ENCODE results near the gene SENP5. TPM values are rescaled to one million over a fixed set of nuclear protein-coding genes. Genes with fewer than 3 reads are reported as not detected.

SENP5 gene
- total and polyA plus RNA-seq, 2 of the 8 experiments (the other 6 are each of a cell fraction or from before 2014, with no cell fraction given): 6.7 to 27.3 TPM

DNA sequence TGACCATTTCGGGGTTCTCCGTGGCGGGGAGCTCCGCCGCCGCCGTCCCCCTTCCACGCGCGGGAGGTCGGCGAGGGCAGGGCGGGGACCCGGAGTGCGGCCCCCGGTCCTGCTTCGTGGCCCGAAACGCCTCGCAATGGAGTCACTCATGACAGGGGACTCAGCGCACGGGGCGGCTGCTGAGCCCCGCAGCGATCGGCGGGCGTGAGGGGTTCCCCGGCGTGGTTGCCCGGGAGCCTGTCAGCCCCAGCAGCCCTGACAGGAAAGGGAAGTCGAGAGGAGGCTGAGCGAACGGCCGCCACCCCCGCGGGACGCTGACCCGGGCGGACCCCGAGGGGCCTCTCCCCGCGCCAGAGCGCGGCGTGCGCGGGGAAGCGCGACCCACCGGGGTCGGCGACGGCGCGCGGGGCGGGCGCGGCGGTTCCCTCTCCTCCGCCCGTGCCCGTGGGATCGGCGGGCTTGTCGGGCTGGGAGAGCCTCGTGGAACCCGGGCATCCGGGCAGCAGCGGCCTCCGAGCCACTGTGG is 101.5 kb downstream of the SENP5 start (continued):
- TF ChIP-seq, protein P1, sequence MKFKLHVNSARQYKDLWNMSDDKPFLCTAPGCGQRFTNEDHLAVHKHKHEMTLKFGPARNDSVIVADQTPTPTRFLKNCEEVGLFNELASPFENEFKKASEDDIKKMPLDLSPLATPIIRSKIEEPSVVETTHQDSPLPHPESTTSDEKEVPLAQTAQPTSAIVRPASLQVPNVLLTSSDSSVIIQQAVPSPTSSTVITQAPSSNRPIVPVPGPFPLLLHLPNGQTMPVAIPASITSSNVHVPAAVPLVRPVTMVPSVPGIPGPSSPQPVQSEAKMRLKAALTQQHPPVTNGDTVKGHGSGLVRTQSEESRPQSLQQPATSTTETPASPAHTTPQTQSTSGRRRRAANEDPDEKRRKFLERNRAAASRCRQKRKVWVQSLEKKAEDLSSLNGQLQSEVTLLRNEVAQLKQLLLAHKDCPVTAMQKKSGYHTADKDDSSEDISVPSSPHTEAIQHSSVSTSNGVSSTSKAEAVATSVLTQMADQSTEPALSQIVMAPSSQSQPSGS (IDR thresholded peaks at IDR 0.05; ENCODE audit: low read length): no peak
- no peak for TF ChIP-seq HDAC6 (IDR thresholded peaks at IDR 0.05; ENCODE audit: low read depth, low read length)
